Fibroblast of lung (primary cell): ENCODE measurements around the gene SIKE1. TPM values are rescaled to one million over a fixed set of nuclear protein-coding genes. Genes with fewer than 3 reads are reported as not detected.

ENCODE experiments used
- DNase-seq, 2 donors: peaks; one replicate each; pipeline versions ENCODE4 v3.0.0 to v3.0.0-alpha.2; 2010; ENCODE audit warnings: low read depth in 2 of 2
- H2AFZ ChIP-seq: 2 replicates; pipeline ENCODE4 v1.5.1; 2012; ENCODE audit warnings: low read length, control low read depth, inconsistent platforms
- H3K27ac ChIP-seq: 2 replicates; pipeline ENCODE4 v1.5.1; 2011; ENCODE audit warnings: low read length, control low read depth; ENCODE audit not compliant: insufficient read depth
- H3K27me3 ChIP-seq: 2 replicates; pipeline ENCODE4 v1.5.1; 2011; ENCODE audit warnings: mild to moderate bottlenecking, low read length; ENCODE audit not compliant: control insufficient read depth, insufficient read depth
- H3K36me3 ChIP-seq: 2 replicates; pipeline ENCODE4 v1.5.1; 2011; ENCODE audit warnings: low read length; ENCODE audit not compliant: control insufficient read depth, insufficient read depth
- H3K4me1 ChIP-seq: 2 replicates; pipeline ENCODE4 v1.5.1; 2011; ENCODE audit warnings: low read length; ENCODE audit not compliant: control insufficient read depth, insufficient read depth; ENCODE audit errors: extremely low read depth
- H3K4me2 ChIP-seq: 2 replicates; pipeline ENCODE4 v1.5.1; 2011; ENCODE audit warnings: low read length, control low read depth; ENCODE audit not compliant: insufficient read depth; ENCODE audit errors: extremely low read depth
- H3K4me3 ChIP-seq, 4 experiments: fragments of 200-600 bp in 1 of 4; sonication (generic) in 1 of 4; replicated peaks in 1 of 4; 2 replicates each; pipeline ENCODE4 v1.5.1; 2011 to 2016; ENCODE audit warnings: low read length in 4 of 4, low read depth in 3 of 4, mild to moderate bottlenecking in 3 of 4, control low read depth in 2 of 4, inconsistent platforms in 1 of 4, mixed read lengths in 1 of 4; ENCODE audit not compliant: insufficient read depth in 1 of 4; ENCODE audit errors: control extremely low read depth in 1 of 4
- H3K79me2 ChIP-seq: 2 replicates; pipeline ENCODE4 v1.5.1; 2012; ENCODE audit warnings: mild to moderate bottlenecking, low read length, inconsistent platforms; ENCODE audit not compliant: control insufficient read depth, insufficient read depth
- H3K9ac ChIP-seq: 2 replicates; pipeline ENCODE4 v1.5.1; 2011; ENCODE audit warnings: mild to moderate bottlenecking, low read length, control low read depth; ENCODE audit not compliant: insufficient read depth
- H3K9me3 ChIP-seq: 2 replicates; pipeline ENCODE4 v1.5.1; 2012; ENCODE audit warnings: low read depth, low read length; ENCODE audit not compliant: control insufficient read depth, insufficient read depth
- H4K20me1 ChIP-seq: 2 replicates; pipeline ENCODE4 v1.5.1; 2011; ENCODE audit warnings: low read length; ENCODE audit not compliant: control insufficient read depth, insufficient read depth; ENCODE audit errors: extremely low read depth
- CTCF ChIP-seq, 2 donors: IDR thresholded peaks in 1 of 2; conservative IDR thresholded peaks in 1 of 2; 1 replicate in 1 of 2; 2 replicates in 1 of 2; pipeline ENCODE4 v1.5.1; 2011 to 2012; ENCODE audit warnings: low read length in 2 of 2, control low read depth in 1 of 2, inconsistent platforms in 1 of 2, low read depth in 1 of 2, mild to moderate bottlenecking in 1 of 2
- EZH2 ChIP-seq: IDR thresholded peaks from 2 replicates; pipeline ENCODE4 v1.5.1; 2012; ENCODE audit warnings: low read length, control low read depth, mild to moderate bottlenecking; ENCODE audit errors: missing control alignments
- polyA plus RNA-seq, 2 donors: library from polyadenylated mRNA; depleted of rRNA in 1 of 2; stranded (reverse) in 1 of 2; unstranded in 1 of 2; fragments of >200 nt; gene quantifications; 2 replicates each; pipeline ENCODE4 v1.2.1, GENCODE V29; 2011 to 2012; ENCODE audit warnings: missing spikeins in 1 of 2
- total RNA-seq: library from RNA; depleted of rRNA; stranded (reverse); fragments of >200 nt; gene quantifications from 2 replicates; pipeline ENCODE4 v1.2.1, GENCODE V29; 2014

The SIKE1 gene
- total and polyA plus RNA-seq, 2 donors (not counting 1 experiment from before 2014, with no cell fraction given): 48.8 to 69.5 TPM

- peaks cover 6% of the 10 kb centered on the region for H3K36me3 ChIP-seq
- H3K9ac ChIP-seq: no peak overlapping the region
- H3K27me3 ChIP-seq: no peaks in the 10 kb centered on the region
- no peak overlapping the region for H3K27ac ChIP-seq
- no peak for DNase-seq
- H3K4me1 ChIP-seq: no peaks in the 10 kb centered on the region
- no peaks in the 10 kb centered on the region for H3K9me3 ChIP-seq
- H3K4me2 ChIP-seq: no peak overlapping the region
- no peaks in the 10 kb centered on the region for H4K20me1 ChIP-seq
- H2AFZ ChIP-seq: no peak overlapping the region
- no peak overlapping the region for H3K4me3 ChIP-seq
- H3K79me2 ChIP-seq: peaks cover 2% of the 10 kb centered on the region
- TF ChIP-seq CTCF (conservative IDR thresholded peaks at IDR 0.05 in 1 of 2, IDR thresholded peaks at IDR 0.05 in 1 of 2; ENCODE audit: low read depth in 1 of 2, low read length in 2 of 2) (no peak), EZH2 (no peak)
Measured at GRCh38 chr1:114729782-114730181, 50.7 kb downstream of the SIKE1 start.

GRCh38 chr1:114728553-114728952, 51.9 kb downstream of the SIKE1 start:
- H3K79me2 ChIP-seq: peaks cover 2% of the 10 kb centered on the region
- no peak overlapping the region for H3K4me3 ChIP-seq
- peaks cover 6% of the 10 kb centered on the region for H3K36me3 ChIP-seq
- no peak overlapping the region for H3K4me2 ChIP-seq
- no peak overlapping the region for H2AFZ ChIP-seq
- H3K4me1 ChIP-seq: no peaks in the 10 kb centered on the region
- no peaks in the 10 kb centered on the region for H3K27me3 ChIP-seq
- TF ChIP-seq CTCF (conservative IDR thresholded peaks at IDR 0.05 in 1 of 2, IDR thresholded peaks at IDR 0.05 in 1 of 2; ENCODE audit: low read depth in 1 of 2, low read length in 2 of 2) (no peak), EZH2 (no peak)
- no peak overlapping the region for H3K9ac ChIP-seq
- no peaks in the 10 kb centered on the region for H3K9me3 ChIP-seq
- H4K20me1 ChIP-seq: no peaks in the 10 kb centered on the region
- DNase-seq: no peak
- no peak overlapping the region for H3K27ac ChIP-seq

GRCh38 chr1:114725230-114725629, 55.3 kb downstream of the SIKE1 start:
- Histone ChIP-seq H3K79me2 (peaks cover 2% of the 10 kb centered on the region), H3K36me3 (peaks cover 11% of the 10 kb centered on the region), H3K4me1 (no peaks in the 10 kb centered on the region), H3K4me2 (no peak overlapping the region), H3K4me3 (no peak overlapping the region), H4K20me1 (no peaks in the 10 kb centered on the region), H3K27me3 (no peaks in the 10 kb centered on the region), H3K9me3 (no peaks in the 10 kb centered on the region), H3K27ac (no peak overlapping the region), H2AFZ (no peak overlapping the region), H3K9ac (no peak overlapping the region)
- TF ChIP-seq EZH2 (no peak), CTCF (conservative IDR thresholded peaks at IDR 0.05 in 1 of 2, IDR thresholded peaks at IDR 0.05 in 1 of 2; ENCODE audit: low read depth in 1 of 2, low read length in 2 of 2) (no peak)
- no peak for DNase-seq
